WTC11 (cell line): ENCODE measurements around the gene PTBP2. TPM values are rescaled to one million over a fixed set of nuclear protein-coding genes. Genes with fewer than 3 reads are reported as not detected.

Source experiments
- ATAC-seq: fragments of 200-7000 bp; cut with Tn5 transposase; 2 replicates; pipeline ENCODE4 v1.10.0; 2021; ENCODE audit warnings: mild to moderate bottlenecking, moderate library complexity
- CTCF ChIA-PET: fragments of 300-600 bp; sonication (Branson Sonifier 250); formaldehyde crosslinking; loops from one replicate; lab custom pipeline; 2021; ENCODE audit warnings: antibody characterized with exemption; lab: Charles Lee
- POLR2A ChIA-PET: fragments of 350-600 bp; sonication (Branson Sonifier 250); formaldehyde crosslinking; loops from one replicate; lab custom pipeline; 2021; ENCODE audit warnings: antibody characterized with exemption; lab: Charles Lee
- DNase-seq: peaks from one replicate; pipeline ENCODE4 v3.0.0; 2021; ENCODE audit warnings: low spot score
- H3K27ac Mint-ChIP-seq: 2 replicates; pipeline ENCODE4 v1.8.0; 2021; ENCODE audit warnings: mixed read lengths
- H3K27me3 Mint-ChIP-seq: 2 replicates; pipeline ENCODE4 v1.8.0; 2021; ENCODE audit warnings: low read depth, mild to moderate bottlenecking, moderate library complexity, mixed read lengths
- H3K36me3 Mint-ChIP-seq: 2 replicates; pipeline ENCODE4 v1.8.0; 2021; ENCODE audit warnings: mixed read lengths
- H3K4me1 Mint-ChIP-seq: 2 replicates; pipeline ENCODE4 v1.8.0; 2022; ENCODE audit warnings: mixed read lengths
- H3K4me3 Mint-ChIP-seq: 2 replicates; pipeline ENCODE4 v1.8.0; 2021; ENCODE audit warnings: mild to moderate bottlenecking, moderate library complexity, mixed read lengths
- H3K9me3 Mint-ChIP-seq: 2 replicates; pipeline ENCODE4 v1.8.0; 2021; ENCODE audit warnings: mixed read lengths
- ATF6 ChIP-seq: sonication (generic); formaldehyde crosslinking; IDR thresholded peaks from 2 replicates; pipeline ENCODE4 v1.8.1; 2023; ENCODE audit warnings: mild to moderate bottlenecking, missing genetic modification reagents
- CBFB ChIP-seq: sonication (generic); formaldehyde crosslinking; IDR thresholded peaks from 2 replicates; pipeline ENCODE4 v1.8.1; 2022; ENCODE audit warnings: mild to moderate bottlenecking, low read depth, missing genetic modification reagents
- E2F4 ChIP-seq: sonication (generic); formaldehyde crosslinking; IDR thresholded peaks from 2 replicates; pipeline ENCODE4 v1.8.1; 2022; ENCODE audit warnings: low read depth, mild to moderate bottlenecking, moderate library complexity, missing genetic modification reagents, borderline replicate concordance
- IRF2 ChIP-seq: sonication (generic); formaldehyde crosslinking; IDR thresholded peaks from 2 replicates; pipeline ENCODE4 v1.8.0; 2022; ENCODE audit warnings: low read depth, missing genetic modification reagents, borderline replicate concordance
- KAT7 ChIP-seq: sonication (generic); formaldehyde crosslinking; IDR thresholded peaks from 2 replicates; pipeline ENCODE4 v1.8.1; 2023; ENCODE audit warnings: missing genetic modification reagents, mild to moderate bottlenecking, borderline replicate concordance
- MYBL2 ChIP-seq: sonication (generic); formaldehyde crosslinking; IDR thresholded peaks from 2 replicates; pipeline ENCODE4 v1.8.1; 2023; ENCODE audit warnings: mild to moderate bottlenecking, moderate library complexity, missing genetic modification reagents
- NFYB ChIP-seq: sonication (generic); formaldehyde crosslinking; conservative IDR thresholded peaks from 2 replicates; pipeline ENCODE4 v1.8.0; 2022; ENCODE audit warnings: low read depth, missing genetic modification reagents
- NR1H2 ChIP-seq: sonication (generic); formaldehyde crosslinking; IDR thresholded peaks from 2 replicates; pipeline ENCODE4 v1.9.0; 2021; ENCODE audit warnings: mild to moderate bottlenecking, moderate library complexity, missing genetic modification reagents
- RELA ChIP-seq: sonication (generic); formaldehyde crosslinking; IDR thresholded peaks from 2 replicates; pipeline ENCODE4 v1.8.1; 2022; ENCODE audit warnings: missing genetic modification reagents, mild to moderate bottlenecking, borderline replicate concordance
- SOX15 ChIP-seq: fragments of 250-450 bp; sonication (Bioruptor Pico); IDR thresholded peaks from 2 replicates; pipeline ENCODE4 v1.9.0; 2021; ENCODE audit warnings: mild to moderate bottlenecking
- SP1 ChIP-seq: sonication (generic); formaldehyde crosslinking; conservative IDR thresholded peaks from 2 replicates; pipeline ENCODE4 v1.8.1; 2022; ENCODE audit warnings: missing genetic modification reagents
- ZBTB21 ChIP-seq: sonication (generic); formaldehyde crosslinking; IDR thresholded peaks from 2 replicates; pipeline ENCODE4 v1.8.1; 2023; ENCODE audit warnings: mild to moderate bottlenecking, missing genetic modification reagents, borderline replicate concordance
- ZNF219 ChIP-seq: sonication (generic); formaldehyde crosslinking; IDR thresholded peaks from 2 replicates; pipeline ENCODE4 v1.8.0; 2023; ENCODE audit warnings: missing genetic modification reagents, mild to moderate bottlenecking, borderline replicate concordance
- ZNF396 ChIP-seq: fragments of 250-450 bp; sonication (Bioruptor Pico); IDR thresholded peaks from 2 replicates; pipeline ENCODE4 v1.8.0; 2021; ENCODE audit warnings: mild to moderate bottlenecking, moderate library complexity, borderline replicate concordance
- total RNA-seq: library from RNA; stranded (reverse); gene quantifications from 3 replicates; pipeline ENCODE4 v1.2.3, GENCODE V29; 2021
- TF ChIP-seq, protein P1 (sequence below): sonication (generic); formaldehyde crosslinking; IDR thresholded peaks from 2 replicates; pipeline ENCODE4 v1.8.1; 2022; ENCODE audit warnings: mild to moderate bottlenecking, missing genetic modification reagents, moderate library complexity, borderline replicate concordance
- TF ChIP-seq, protein P2 (sequence below): sonication (generic); formaldehyde crosslinking; IDR thresholded peaks from 2 replicates; pipeline ENCODE4 v1.8.0; 2022; ENCODE audit warnings: mild to moderate bottlenecking, missing genetic modification reagents
- TF ChIP-seq, protein P3 (sequence below): sonication (generic); formaldehyde crosslinking; IDR thresholded peaks from 2 replicates; pipeline ENCODE4 v1.8.0; 2023; ENCODE audit warnings: missing genetic modification reagents, mild to moderate bottlenecking, borderline replicate concordance
- TF ChIP-seq, protein P4 (sequence below): fragments of 250-450 bp; sonication (Bioruptor Pico); conservative IDR thresholded peaks from 2 replicates; pipeline ENCODE4 v1.9.0; 2021; ENCODE audit warnings: mild to moderate bottlenecking
- TF ChIP-seq, protein P5 (sequence below): sonication (generic); formaldehyde crosslinking; IDR thresholded peaks from 2 replicates; pipeline ENCODE4 v1.8.0; 2023; ENCODE audit warnings: missing genetic modification reagents
- TF ChIP-seq, protein P6 (sequence below): sonication (generic); formaldehyde crosslinking; IDR thresholded peaks from 2 replicates; pipeline ENCODE4 v1.8.1; 2023; ENCODE audit warnings: mild to moderate bottlenecking, moderate library complexity, missing genetic modification reagents

The PTBP2 gene
- total RNA-seq, 1 experiment from 2014 or later, result 50.0 TPM

DNA sequence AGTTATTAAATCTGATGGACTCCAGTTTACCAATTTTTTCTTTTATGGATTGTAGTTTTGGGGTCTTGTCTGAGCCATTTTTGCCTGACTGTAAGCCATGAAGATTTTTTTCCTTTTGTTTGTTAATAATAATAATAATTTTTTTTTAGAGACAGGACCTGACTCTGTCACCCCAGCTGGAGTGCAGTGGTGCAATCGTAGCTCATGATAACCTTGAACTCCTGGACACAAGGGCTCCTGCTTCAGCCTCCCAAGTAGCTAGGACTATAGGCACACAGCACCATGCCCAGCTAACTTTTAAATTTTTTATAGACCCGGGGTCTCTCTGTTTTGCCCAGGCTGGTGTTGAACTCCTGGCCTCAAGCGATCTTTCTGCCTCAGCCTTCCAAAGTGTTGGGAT lies 6.3 kb downstream of the PTBP2 start (continued):
- TF ChIP-seq KAT7 (CRISPR knock-in tag), result no peak
- no peak for TF ChIP-seq ATF6
- TF ChIP-seq MYBL2, result no peak
- no peak for TF ChIP-seq ZNF219 (CRISPR knock-in tag)
- no peak for TF ChIP-seq SOX15 (CRISPR knock-in tag)
- TF ChIP-seq, all 79 proteins: peak for 0

GRCh38 chr1:96730574-96731298 lies 9.2 kb downstream of the PTBP2 start:
- ChIA-PET CTCF (no interaction called here), POLR2A (no interaction called here)
- Mint-ChIP-seq H3K9me3 (no peaks in the 10 kb centered on the region), H3K36me3 (peaks cover 33% of the 10 kb centered on the region), H3K4me1 (peaks cover 40% of the 10 kb centered on the region), H3K27me3 (no peaks in the 10 kb centered on the region), H3K4me3 (no peak overlapping the region), H3K27ac (0 out of 2 replicates have a peak overlapping the region, but pooled peaks have one; percentile 9)
- ATAC-seq (no peak), DNase-seq (no peak)
- TF ChIP-seq SP1, result no peak
- TF ChIP-seq E2F4, result no peak
- TF ChIP-seq, protein P1, sequence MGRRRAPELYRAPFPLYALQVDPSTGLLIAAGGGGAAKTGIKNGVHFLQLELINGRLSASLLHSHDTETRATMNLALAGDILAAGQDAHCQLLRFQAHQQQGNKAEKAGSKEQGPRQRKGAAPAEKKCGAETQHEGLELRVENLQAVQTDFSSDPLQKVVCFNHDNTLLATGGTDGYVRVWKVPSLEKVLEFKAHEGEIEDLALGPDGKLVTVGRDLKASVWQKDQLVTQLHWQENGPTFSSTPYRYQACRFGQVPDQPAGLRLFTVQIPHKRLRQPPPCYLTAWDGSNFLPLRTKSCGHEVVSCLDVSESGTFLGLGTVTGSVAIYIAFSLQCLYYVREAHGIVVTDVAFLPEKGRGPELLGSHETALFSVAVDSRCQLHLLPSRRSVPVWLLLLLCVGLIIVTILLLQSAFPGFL, result no peak
- no peak for TF ChIP-seq RELA (CRISPR knock-in tag)
- TF ChIP-seq, protein P2, sequence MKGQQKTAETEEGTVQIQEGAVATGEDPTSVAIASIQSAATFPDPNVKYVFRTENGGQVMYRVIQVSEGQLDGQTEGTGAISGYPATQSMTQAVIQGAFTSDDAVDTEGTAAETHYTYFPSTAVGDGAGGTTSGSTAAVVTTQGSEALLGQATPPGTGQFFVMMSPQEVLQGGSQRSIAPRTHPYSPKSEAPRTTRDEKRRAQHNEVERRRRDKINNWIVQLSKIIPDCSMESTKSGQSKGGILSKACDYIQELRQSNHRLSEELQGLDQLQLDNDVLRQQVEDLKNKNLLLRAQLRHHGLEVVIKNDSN (CRISPR knock-in tag), result no peak
- TF ChIP-seq ZBTB21 (CRISPR knock-in tag), result no peak
- TF ChIP-seq, protein P3, sequence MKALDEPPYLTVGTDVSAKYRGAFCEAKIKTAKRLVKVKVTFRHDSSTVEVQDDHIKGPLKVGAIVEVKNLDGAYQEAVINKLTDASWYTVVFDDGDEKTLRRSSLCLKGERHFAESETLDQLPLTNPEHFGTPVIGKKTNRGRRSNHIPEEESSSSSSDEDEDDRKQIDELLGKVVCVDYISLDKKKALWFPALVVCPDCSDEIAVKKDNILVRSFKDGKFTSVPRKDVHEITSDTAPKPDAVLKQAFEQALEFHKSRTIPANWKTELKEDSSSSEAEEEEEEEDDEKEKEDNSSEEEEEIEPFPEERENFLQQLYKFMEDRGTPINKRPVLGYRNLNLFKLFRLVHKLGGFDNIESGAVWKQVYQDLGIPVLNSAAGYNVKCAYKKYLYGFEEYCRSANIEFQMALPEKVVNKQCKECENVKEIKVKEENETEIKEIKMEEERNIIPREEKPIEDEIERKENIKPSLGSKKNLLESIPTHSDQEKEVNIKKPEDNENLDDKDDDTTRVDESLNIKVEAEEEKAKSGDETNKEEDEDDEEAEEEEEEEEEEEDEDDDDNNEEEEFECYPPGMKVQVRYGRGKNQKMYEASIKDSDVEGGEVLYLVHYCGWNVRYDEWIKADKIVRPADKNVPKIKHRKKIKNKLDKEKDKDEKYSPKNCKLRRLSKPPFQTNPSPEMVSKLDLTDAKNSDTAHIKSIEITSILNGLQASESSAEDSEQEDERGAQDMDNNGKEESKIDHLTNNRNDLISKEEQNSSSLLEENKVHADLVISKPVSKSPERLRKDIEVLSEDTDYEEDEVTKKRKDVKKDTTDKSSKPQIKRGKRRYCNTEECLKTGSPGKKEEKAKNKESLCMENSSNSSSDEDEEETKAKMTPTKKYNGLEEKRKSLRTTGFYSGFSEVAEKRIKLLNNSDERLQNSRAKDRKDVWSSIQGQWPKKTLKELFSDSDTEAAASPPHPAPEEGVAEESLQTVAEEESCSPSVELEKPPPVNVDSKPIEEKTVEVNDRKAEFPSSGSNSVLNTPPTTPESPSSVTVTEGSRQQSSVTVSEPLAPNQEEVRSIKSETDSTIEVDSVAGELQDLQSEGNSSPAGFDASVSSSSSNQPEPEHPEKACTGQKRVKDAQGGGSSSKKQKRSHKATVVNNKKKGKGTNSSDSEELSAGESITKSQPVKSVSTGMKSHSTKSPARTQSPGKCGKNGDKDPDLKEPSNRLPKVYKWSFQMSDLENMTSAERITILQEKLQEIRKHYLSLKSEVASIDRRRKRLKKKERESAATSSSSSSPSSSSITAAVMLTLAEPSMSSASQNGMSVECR (CRISPR knock-in tag), result no peak
- TF ChIP-seq NFYB (CRISPR knock-in tag), result no peak
- TF ChIP-seq, protein P4, sequence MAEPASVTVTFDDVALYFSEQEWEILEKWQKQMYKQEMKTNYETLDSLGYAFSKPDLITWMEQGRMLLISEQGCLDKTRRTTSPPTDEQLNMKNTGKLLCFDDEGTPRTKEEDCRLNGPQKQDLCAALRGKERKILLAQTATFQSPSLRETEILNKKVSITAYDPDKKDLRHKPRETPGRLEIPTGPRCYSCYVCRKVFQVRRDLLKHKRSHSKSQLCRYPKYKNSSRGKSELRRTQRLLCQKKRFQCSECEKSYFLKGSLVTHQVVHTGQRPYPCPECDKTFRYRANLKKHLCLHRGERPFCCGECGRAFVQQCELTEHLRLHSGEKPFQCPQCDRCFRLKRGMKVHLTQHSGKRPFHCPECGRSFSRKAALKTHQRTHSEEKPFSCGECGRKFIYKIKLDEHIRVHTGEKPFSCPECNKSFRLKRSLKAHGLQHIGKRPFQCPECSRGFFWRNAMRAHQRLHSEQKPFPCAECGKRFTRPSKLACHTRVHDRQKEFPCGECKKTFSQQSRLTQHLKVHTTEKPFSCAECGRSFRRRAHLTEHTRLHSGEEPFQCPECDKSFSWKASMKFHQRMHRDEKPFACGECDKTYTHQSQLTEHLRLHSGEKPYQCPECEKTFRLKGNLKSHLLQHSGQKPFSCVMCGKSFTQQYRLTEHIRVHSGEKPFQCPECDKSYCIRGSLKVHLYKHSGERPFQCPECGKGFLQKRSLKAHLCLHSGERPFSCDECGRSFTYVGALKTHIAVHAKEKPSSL, result no peak
- TF ChIP-seq, protein P5, sequence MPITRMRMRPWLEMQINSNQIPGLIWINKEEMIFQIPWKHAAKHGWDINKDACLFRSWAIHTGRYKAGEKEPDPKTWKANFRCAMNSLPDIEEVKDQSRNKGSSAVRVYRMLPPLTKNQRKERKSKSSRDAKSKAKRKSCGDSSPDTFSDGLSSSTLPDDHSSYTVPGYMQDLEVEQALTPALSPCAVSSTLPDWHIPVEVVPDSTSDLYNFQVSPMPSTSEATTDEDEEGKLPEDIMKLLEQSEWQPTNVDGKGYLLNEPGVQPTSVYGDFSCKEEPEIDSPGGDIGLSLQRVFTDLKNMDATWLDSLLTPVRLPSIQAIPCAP (CRISPR knock-in tag), result no peak
- TF ChIP-seq, protein P6, sequence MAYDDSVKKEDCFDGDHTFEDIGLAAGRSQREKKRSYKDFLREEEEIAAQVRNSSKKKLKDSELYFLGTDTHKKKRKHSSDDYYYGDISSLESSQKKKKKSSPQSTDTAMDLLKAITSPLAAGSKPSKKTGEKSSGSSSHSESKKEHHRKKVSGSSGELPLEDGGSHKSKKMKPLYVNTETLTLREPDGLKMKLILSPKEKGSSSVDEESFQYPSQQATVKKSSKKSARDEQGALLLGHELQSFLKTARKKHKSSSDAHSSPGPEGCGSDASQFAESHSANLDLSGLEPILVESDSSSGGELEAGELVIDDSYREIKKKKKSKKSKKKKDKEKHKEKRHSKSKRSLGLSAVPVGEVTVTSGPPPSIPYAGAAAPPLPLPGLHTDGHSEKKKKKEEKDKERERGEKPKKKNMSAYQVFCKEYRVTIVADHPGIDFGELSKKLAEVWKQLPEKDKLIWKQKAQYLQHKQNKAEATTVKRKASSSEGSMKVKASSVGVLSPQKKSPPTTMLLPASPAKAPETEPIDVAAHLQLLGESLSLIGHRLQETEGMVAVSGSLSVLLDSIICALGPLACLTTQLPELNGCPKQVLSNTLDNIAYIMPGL (CRISPR knock-in tag), result no peak
- no peak for TF ChIP-seq CBFB (CRISPR knock-in tag)
- TF ChIP-seq IRF2, result no peak
- no peak for TF ChIP-seq ZNF396 (CRISPR knock-in tag)
- TF ChIP-seq NR1H2 (CRISPR knock-in tag), result no peak
